HG02973 (cell line): ENCODE results near the gene SYTL4.

Experiments used
- ATAC-seq: cut with Tn5 transposase; IDR thresholded peaks from one replicate; pipeline ENCODE4 v1.9.1; 2021; ENCODE audit warnings: moderate library complexity; ENCODE audit not compliant: unreplicated experiment

The SYTL4 gene

DNA sequence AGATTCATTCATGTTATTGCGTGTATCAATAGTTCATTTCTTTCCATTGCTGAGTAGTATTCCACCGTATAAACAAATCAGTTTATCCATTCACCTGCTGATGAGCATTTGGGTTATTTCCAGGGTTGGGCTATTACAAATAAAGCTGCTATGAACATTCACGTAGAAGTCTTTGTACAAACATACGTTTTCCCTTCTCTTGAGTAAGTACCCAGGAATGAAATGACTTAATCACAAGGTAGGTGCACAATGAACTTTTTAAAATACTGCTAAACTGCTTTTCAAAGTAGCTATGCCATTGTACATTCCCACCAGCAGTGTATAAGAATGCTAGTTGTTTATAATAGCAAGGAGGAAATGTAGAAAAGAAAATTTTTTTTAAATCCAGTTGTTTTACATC lies 35.9 kb downstream of the SYTL4 start:
- no peak for ATAC-seq

GRCh38 chrX:100695302-100695701 lies 36.6 kb downstream of the SYTL4 start:
- ATAC-seq = no peak

DNA sequence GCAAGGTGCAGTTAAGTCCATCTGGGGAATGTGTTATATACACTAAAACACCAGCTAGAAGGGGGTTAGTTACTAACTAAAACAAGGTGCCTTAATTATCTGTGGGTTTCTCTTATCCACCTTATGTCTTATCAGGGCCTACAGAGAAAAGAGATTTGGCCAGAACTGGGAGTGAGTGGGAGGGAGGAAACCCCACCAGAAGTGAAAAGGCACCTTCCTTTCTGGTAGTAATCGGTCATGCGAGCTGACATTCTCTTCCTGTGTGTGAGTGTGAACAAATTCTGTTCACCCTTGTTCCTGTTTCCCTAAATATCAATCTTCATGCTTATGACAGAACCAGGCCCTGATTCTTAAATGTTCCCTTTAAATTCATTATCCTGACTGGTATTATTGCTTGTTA lies 44.4 kb downstream of the SYTL4 start:
- peak; percentile 82 for ATAC-seq

- ATAC-seq = peak; percentile 31
These were observed 44.8 kb downstream of the SYTL4 start for GRCh38 chrX:100687128-100687527.

DNA sequence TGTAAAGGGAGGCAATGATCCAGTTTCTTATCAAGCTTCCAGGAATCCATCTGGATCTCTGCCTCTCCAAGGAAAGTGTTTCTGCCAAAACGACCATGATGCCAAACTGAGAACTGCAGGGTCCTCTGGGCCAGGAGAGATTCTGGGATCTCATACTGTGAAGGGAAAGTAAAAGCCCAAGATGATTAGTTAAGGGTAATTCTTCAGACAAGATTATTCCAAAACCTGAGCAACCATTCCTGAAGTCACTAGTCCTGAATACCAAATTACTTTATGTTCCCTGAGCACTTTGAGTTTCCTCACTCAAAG lies 46.0 kb downstream of the SYTL4 start:
- no peak for ATAC-seq

DNA sequence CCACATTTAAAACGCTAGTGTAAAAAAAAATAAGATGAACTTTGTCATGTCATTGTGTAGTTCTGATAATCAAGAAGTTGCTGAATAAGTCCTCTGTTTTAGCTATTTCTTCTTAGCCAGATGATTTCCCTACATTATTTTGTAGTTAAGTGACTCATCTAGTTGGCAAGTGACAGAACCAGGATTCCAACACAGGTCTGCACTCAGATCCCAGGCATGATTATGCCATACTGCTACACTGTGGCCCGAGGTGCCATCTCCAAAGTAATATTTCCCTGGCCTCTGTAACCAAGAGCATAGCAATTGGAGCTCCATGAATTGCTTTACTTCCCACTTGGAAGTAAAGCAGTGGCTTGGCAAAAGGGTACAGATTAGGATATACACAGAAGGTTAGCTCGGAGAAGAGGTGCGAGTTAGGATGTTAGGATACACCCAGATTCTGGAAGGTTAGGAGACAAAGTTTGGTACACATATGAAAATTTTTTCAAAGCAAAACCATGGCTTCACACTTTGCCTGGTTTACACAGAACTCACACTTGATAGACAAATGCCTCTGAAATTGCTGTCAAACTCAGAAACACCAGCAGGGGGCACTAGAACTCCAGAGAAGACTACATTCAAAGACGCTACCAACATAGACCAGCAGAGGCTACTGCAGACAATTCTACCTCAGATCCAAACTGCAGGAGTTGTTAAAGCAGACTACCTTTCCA lies 46.5 kb downstream of the SYTL4 start:
- peak; percentile 63 for ATAC-seq

GRCh38 chrX:100682939-100683338 lies 49.0 kb downstream of the SYTL4 start:
- ATAC-seq = no peak

DNA sequence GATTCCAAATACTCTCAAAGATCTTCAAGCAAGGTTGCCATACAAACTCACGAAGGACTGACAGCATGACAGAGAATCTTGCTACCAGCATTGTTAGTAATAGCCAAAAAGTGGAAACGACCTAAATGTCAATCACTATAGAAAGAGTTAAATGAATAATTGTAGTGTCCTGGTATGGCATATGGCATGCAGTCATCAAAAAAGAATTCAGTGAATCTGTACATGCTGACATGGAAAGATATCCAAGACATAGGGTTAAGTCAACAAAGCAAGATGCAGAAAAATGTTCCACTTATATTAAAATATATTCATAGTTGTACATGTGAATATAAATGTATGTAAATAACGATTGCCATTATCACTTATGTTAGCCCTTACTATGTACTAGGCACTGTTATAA lies 50.3 kb downstream of the SYTL4 start:
- no peak for ATAC-seq

DNA sequence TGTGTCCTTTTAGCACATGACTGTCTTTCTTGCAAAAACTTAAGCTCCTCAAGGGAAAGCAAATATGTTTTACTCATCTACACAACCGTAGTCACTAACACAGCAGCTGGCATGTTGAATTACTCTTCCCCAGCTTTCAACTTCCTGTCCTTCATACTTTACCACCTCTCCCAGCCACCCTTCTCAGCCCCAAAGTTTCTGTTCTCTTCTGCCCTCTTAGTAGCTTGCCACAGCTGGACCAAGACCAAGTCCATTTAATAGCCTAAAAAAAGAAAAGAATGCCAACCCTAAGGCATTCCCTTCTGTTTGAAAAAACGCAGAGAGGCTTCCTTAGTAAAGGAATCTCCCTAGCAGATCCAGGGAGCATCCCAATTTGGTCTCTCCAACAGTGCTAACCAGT lies 51.2 kb downstream of the SYTL4 start:
- no peak for ATAC-seq

GRCh38 chrX:100677611-100678181 lies 54.2 kb downstream of the SYTL4 start:
- ATAC-seq = no peak

GRCh38 chrX:100674705-100675104 lies 57.2 kb downstream of the SYTL4 start:
- no peak for ATAC-seq

- no peak for ATAC-seq
These were observed 58.4 kb downstream of the SYTL4 start for GRCh38 chrX:100673397-100673953.

DNA sequence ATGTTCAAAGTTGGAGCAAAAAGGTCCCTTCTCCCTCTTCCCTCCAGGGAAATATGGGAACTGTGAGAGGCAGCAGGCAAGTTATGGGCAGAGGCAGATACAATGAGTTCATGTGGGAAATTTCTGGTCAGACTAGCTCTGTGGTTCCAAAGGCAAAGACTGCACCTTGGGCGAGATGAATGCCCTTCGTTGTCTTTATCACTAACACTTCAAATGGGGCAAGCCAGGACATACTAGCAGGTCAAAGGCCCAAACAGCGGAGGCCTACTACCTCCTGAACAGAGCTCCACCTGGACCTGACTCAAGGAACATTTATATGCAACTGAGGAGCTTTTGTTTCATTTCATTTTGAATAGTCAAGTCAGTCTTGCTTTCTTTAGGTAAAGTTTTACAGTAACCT lies 59.0 kb downstream of the SYTL4 start:
- no peak for ATAC-seq

- ATAC-seq = no peak
These were observed 68.3 kb downstream of the SYTL4 start for GRCh38 chrX:100663642-100664041.

DNA sequence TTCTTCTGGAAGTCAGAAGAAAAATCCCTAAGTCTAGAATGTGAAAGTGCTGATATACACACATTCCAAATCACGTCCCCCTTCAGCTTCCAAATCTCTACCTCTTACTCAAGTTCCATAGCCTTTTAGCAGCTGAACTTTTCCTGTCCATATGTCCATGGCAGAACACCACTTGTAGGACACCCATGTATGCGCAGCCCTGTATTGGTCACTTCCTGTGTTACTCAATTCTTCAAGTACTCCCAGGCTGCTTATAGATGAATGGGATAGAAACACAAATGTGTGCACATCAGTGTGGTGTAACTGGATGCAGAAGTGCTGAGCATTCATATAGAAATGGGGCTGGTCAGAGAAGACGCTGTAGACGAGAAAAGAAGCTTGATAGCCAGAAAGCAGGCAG lies 69.1 kb downstream of the SYTL4 start:
- no peak for ATAC-seq

GRCh38 chrX:100662170-100662569 lies 69.8 kb downstream of the SYTL4 start:
- ATAC-seq = no peak

- no peak for ATAC-seq
These were observed 72.3 kb downstream of the SYTL4 start for GRCh38 chrX:100659431-100660137.

- no peak for ATAC-seq
These were observed 73.0 kb downstream of the SYTL4 start for GRCh38 chrX:100658941-100659381.

GRCh38 chrX:100654261-100654660 lies 77.7 kb downstream of the SYTL4 start:
- ATAC-seq = no peak

- no peak for ATAC-seq
These were observed 79.7 kb downstream of the SYTL4 start for GRCh38 chrX:100652266-100652665.

- ATAC-seq = no peak
These were observed 81.1 kb downstream of the SYTL4 start for GRCh38 chrX:100650841-100651240.
